Measurements from ENCODE around the gene COA1.
"Not testable (repeated sequence)": the region's sequence is repeated elsewhere in the genome, so short reads cannot be mapped to it uniquely, and the experiment has no call there.

COA1 gene

DNA sequence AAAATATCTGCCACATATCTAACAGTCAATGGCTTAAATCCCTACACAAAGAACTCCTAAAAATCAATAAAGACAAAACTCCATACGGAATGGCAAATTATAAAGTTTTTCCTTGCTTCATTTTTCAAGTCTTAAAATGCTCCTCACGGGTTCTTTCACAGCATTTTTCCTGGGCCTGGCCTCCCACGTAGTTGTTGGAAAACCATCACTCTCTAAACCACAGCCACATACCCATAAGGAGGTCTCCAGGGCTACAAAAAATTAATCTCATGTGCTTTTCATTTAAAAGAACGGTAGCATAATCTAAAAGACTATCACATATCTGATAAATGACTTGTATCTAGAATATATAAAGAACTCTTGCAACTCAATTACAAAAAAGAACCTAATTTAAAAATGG lies 2.9 kb downstream of the COA1 start:
- DNase-seq (ENCODE audit: low spot score) = no peak

DNA sequence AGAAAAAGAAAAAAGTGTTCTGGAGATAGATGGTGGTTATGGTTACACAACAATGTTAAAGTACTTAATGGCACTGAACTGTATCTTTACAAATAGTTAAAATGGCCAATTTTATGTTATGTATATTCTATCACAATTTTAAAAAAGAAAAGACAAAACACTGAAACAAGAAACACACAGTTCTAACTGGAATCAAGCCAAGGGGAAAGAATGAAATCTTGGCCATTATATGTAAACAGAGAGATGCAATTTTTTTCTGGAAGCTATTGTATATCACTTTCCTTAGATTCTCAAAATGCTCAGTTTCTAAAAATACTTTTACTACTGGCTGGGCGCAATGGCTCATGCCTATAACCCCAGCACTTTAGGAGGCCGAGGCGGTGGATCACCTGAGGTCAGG lies 4.1 kb downstream of the COA1 start:
- DNase-seq (ENCODE audit: low spot score) = no peak

DNA sequence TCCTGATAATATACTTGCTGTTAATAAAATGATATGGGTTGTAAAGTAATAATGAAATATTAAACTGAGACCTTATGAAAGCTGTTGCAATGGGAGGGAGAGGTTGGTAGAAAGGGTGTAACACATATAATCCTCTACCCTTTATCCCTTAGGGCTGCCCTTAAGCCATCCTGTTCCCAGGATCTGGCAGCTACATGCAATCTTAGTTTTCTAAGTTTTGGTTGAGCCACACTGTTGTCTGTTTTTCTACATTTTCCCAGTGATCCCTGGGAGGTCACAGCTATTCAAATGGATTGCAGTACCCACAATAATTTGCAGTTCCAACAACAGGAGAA lies 6.3 kb downstream of the COA1 start:
- DNase-seq (ENCODE audit: low spot score) = no peak

DNA sequence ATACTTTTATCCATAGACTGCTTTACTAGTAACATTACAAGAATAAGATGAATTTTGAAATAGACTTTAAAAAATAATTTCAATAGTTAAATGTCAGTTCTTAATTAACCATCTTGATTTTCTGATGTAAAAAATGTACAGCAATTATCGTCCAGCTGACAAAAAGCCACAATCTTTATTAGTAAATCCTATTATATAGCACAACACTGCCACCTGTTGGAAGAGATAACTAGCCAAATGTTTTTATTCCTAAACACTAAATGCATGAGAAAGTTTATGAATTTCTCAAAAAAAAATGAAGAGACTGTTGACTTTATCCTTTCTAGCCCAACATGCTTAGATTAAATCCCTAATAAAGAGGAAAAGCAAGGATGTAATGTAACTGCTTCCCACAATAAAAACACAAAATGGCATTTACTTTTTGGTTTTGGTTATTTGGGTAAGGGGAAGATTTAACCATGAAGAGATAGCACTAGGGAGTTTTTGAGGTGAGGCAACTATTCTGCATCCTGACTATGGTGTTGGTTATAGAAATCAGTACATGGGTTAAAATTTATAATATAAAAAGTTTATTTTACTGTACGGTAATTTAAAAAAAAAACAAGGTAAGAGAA lies 8.0 kb downstream of the COA1 start:
- peak; percentile 67 for DNase-seq (ENCODE audit: low spot score)

DNA sequence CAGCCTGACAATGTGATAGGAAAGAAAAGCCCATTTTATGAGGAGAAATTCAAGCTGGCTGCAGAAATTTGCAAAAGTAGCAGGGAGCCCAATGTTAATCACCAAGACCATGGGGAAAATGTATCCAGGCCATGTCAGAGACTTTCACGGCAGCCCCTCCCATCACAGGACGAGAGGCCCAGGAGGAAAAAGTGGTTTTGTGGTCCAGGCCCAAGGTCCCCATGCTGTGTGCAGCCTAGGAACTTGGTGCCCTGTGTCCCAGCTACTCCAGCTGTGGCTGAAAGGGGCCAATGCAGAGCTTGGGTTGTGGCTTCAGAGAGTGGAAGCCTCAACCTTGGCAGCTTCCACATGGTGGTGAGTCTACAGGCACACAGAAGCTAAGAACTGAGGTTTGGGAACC lies 12.7 kb downstream of the COA1 start:
- no peak for DNase-seq (ENCODE audit: low spot score)

DNA sequence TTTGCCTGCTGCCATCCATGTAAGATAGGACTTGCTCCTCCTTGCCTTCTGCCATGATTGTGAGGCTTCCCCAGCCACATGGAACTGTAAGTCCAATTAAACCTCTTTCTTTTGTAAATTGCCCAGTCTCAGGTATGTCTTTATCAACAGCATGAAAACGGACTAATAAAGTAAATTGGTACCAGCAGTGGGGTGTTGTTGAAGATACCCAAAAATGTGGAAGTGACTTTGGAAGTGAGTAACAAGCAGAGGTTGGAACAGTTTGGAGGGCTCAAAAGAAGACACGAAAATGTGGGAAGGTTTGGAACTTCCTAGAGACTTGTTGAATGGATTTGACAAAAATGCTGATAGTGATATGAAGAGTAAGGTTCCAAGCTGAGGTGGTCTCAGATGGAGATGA lies 13.4 kb downstream of the COA1 start:
- not testable (repeated sequence) for DNase-seq (ENCODE audit: low spot score)

DNA sequence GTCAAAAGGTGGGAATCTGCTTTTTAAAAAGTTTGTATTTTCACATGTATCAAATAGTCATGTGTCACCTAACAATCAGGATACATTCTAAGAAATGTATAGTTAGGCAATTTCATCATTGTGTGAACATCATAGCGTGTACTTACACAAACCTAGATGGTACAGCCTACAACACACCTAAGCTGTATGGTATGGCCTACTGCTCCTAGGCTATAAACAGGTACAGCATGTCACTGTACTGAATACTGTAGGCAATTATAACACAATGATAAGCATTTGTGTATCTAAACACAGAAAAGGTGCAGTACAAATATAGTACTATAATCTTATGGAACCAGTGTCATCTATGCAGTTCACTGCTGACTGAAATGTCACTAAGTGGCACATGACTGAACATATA lies 17.8 kb downstream of the COA1 start:
- no peak for DNase-seq (ENCODE audit: low spot score)

DNA sequence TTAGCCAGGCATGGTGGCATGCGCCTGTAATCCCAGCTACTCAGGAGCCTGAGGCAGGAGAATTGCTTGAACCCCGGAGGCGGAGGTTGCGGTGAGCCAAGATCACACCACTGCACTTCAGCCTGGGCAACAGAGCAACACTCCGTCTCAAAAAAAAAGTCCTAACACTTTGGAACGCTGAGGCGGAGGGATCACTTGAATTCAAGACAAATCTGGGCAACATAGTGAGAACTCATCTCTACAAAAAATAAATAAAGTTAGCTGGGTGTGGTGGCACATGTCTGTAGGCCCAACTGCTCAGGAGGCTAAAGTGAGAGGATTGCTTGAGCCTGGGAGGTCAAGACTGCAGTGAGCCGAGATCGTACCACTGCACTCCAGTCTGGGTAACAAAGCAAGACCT lies 21.3 kb downstream of the COA1 start:
- not testable (repeated sequence) for DNase-seq (ENCODE audit: low spot score)

DNA sequence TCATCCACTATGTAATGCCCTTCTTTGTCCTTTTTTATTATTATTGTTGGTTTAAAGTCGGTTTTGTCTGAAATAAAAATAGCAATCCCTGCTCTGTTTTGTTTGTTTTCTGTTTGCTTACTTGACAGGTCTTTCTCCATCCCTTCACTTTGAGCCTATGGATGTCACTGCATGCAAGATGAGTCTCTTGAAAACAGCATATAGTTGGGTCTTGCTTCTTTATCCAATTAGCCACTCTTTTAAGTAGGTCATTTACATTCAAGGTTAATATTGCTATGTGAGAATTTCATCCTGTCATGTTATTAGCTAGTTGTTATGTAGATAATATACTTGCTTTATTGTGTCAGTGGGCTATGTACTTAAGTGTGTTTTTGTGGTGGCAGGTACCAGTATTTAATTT lies 25.8 kb downstream of the COA1 start:
- DNase-seq (ENCODE audit: low spot score) = no peak

DNA sequence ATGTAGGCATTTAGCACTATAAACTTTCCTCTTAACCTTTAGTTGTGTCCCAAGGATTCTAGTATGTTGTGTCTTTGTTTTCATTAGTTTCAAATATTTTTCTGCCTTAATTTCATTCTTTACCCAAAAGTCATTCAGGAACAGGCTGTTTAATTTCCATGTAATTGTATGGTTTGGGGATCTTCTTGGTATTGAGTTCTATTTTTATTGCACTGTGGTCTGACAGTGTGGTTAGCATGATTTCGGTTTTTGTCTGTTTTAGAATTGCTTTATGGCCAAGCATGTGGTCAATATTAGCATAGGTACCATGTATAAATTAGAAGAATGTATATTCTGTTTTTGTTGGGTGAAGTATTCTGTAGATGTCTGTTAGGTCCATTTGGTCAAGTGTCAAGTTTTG lies 26.3 kb downstream of the COA1 start:
- no peak for DNase-seq (ENCODE audit: low spot score)

DNA sequence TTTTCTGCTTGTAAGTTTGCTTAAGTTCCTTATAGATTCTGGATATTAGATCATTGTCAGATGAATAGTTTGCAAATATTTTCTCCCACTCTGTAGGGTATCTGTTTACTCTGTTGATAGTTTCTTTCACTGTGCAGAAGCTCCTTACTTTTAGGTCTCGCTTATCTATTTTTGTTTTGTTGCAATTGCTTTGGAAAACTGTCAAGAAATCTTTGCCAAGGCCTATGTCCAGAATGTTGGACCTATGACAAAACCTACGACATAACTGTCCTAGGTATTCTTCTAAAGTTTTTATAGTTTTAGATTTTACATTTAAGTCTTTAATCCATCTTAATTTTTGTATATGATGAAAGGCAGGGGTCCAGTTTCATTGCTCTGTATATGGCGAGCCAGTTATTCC lies 27.4 kb downstream of the COA1 start:
- DNase-seq (ENCODE audit: low spot score) = no peak

DNA sequence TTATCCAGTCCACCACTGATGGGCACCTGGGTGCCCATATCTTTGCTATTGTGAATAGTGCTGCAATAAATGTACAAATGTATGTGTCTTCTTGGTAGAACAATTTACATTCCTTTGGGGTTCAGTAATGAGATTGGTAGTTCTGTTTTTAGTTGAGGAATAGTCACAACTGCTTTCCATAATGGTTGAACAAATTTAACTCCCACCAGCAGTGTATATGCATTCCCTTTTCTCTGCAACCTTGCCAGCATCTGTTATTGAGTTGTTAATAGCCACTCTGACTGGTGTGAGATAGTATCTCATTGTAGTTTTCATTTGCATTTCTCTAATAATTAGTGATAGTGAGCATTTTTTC lies 27.8 kb downstream of the COA1 start:
- no peak for DNase-seq (ENCODE audit: low spot score)

DNA sequence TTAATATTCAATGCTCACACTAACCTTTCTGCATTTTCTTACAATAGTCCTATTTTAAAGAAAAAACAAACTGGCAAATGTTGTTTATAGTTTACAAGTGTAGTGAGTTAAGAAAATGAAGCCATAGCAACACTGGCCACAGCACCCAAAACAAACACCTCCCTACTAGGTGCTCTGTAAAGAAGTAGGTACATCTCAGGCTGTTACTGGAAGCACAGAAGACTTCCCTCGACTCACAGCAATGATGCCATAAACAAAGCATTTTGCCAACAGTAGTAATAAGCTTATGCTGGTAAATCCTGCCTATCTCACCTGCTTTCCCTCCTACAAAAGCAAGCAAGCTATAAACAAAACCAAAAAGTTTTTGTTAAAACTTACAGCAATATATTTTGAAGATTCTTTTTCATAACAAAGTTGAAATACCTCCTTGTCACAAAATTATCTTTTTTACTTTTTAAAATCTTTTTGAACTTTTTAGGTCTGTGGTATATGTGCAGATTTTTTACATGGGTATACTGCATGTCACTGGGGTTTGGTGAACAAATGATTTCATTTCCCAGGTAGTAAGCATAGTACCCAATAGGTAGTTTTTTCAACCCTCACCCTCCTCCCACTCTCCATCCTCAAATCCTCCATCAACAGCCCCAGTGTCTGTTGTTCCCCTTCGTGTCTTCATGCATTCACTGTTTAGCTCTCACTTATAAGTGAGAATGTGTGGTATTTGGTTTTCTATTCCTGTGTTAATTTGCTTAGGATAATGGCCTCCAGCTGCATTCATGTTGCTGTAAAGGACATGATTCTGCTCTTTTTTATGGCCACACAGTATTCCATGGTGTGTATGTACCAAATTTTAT lies 28.4 kb downstream of the COA1 start:
- DNase-seq (ENCODE audit: low spot score) = no peak

DNA sequence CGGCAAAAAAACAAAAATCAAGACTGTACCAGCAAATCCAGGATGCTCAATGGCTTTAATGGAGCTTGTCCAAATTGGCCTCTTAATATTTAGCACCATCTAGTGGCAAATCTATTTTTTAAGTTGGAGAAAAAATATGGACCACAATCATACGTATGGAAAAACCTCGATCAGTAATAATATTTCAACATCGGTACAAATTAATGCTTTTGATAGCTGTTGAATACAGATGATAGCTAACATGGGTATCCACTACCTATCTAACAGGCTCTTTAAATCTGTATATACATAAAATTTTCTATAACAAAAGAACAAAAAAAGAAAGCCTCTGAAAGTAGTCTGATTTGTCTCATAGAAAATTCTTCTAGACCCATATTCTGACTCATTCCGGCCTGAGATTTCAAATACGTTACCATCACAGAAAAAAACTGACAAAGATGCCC lies 29.2 kb downstream of the COA1 start:
- peak; percentile 86 for DNase-seq (ENCODE audit: low spot score)

DNA sequence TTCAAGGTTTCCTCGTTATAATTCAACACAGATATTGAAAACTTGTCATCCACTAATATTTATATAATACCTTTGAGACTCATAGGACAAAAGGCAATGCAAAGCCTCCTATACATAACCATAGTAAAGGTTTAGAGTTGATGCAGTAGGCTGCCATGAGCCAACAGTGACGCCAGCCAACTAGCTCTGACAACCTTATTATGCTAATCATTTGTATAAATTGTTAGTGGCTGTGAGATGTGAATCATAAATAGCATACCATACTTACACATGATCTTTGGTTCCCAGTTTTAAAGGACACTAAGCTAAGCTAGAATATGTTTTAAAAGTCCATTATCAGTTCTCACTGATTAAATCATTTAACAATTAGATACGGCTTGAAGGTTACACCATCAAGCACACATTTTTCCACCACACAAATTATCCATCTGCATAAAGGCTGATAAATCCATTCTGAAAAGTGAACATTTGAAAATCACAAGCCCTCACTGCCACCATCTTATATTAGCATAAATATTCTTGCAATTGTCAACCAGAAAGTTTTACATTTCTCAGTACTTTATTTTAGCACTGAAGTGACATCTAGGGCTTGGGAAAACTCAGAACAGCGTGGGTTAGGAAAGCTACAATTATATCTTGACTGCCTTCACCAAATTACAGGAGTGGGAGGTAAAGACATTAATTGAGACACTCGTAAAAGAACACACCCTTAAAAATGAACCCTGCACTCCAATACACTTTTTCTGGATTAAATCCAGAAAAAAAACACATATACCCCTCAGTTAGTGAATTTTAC lies 30.7 kb downstream of the COA1 start:
- no peak for DNase-seq (ENCODE audit: low spot score)

DNA sequence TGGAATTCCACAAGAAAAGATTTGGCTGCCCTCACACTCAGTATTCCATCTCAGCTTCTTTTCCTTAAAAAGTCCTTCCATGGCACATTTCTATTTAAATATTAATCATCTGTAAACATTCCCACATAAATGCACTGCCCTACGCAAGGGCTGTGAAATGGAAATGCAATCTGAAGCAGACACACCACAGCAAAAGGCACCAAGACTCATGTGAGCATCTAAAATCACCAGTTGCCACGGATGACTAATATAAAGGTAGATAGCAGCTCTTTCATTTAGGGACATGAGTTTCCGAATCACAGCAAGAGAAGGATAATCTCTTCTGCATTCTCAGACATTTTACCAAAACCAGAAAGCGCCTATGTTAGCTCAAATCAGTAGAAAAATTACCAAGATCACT lies 31.6 kb downstream of the COA1 start:
- DNase-seq (ENCODE audit: low spot score) = no peak

DNA sequence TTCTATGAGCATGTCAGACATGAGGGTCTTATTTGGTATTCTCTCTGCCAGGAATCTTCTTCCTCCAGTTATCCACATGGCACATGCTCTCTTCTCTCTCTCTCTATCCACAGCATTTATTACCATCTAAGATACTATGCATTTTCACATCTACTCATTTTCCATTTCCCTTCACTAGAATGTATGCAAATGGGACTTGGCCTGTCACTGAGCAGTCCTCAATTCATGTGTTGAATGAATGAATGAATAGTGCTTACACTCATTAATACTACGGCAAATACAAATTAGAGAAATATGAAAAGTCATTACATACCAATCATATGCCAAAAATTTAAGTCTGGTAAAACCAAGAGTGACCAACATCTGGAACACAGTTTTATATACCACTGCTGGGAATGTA lies 34.0 kb downstream of the COA1 start:
- DNase-seq (ENCODE audit: low spot score) = no peak

DNA sequence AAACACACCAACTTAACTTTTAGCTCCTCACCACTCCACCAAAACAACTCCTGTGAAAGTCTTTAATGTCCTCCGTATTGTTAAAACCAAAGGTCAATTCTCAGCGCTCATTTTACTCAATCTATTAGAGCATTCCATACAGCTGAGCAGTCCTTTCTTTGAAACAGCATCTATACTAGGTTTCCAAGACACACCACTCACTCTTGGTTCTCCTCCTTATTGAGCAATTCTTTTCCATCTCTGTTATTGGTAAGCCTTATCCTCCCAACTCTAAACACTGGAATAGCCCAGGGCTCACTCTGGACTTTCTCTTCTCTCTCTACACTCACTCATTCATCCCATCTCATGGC lies 34.9 kb downstream of the COA1 start:
- no peak for DNase-seq (ENCODE audit: low spot score)

DNA sequence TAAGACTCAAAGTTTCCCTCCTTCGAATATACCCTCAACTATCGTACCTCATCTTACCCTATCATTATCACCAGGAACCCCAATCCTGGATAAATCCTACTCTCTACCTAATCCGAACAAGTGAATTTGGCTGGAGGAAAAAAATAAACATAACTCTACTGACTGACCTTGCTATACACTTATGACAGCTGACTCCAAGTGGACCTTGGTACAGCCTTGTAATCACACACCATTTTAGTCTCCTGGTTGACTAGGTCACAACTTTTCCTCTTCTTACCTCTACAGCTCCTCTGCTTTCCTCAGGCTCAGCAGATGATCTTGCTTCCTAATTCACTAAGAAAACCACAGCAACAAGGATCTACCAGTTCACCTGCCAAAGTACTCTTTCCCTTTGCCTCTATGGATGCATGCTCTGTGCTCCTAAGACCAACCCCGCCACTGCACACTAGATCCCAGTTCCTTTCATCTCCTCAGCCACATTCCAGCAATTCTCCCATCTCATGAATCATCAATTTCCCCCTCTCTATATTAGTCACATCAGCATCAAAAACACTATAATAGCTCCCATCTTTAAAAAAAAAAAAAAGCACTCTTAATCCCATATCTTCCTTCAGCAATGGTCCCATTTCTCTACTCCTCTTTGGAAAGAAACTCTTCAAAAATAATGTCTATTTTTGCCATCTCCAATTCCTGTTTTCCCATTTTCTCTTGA lies 35.5 kb downstream of the COA1 start:
- no peak for DNase-seq (ENCODE audit: low spot score)

DNA sequence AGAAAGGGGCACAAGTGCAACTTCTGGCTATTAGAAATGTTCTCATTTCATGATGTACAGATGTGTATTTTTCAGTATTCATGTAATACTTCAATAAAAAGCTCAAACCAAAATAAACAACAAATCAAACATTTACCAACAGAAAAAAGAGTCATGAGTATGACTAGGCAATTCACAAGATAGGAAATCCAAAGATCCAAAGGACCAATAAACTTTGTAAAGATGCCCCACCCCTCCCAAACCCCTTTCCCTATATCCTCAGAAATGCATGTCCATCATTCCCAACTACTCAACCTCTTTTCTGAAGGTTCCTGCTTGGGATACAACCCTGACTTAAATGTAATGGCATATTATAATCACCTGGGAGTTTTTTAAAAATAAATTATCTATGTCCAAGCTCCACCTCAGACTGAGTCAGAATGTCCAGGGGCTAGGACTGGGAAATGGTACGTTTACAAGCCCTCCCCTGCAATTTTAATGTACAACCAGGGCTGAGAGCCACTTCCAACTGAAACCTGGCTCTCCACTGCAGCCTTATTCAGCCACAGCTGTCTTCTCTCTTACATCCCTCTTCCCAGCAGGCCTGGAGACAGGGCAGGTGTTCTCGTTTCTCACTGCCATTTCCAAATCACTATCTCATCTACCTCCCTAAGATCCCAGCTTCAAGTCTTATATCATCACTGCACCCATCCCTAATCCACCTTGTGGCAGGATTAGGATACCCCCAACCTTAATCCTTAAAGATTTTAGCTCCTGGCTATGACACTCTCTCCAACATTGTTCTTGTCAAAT lies 36.5 kb downstream of the COA1 start:
- DNase-seq (ENCODE audit: low spot score) = no peak

DNA sequence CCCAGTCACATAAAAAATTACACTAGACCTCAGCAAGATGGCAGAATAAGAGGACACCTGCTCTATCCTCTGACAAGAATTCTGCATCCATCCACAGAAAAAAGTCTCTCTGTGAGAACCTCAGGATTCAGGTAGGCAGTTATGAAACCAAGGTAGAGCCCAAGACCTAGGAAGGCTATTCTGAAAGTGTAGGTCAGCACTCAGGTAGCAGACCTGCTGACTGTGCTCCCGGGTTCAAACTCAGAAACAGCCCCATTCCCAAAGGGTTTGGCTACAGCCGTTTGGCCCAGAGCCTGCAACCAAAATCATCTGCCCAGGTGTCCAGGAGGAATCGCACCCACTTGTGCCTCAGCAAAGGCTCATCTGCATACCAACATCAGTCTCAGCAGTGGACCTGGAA lies 37.7 kb downstream of the COA1 start:
- DNase-seq (ENCODE audit: low spot score) = no peak

DNA sequence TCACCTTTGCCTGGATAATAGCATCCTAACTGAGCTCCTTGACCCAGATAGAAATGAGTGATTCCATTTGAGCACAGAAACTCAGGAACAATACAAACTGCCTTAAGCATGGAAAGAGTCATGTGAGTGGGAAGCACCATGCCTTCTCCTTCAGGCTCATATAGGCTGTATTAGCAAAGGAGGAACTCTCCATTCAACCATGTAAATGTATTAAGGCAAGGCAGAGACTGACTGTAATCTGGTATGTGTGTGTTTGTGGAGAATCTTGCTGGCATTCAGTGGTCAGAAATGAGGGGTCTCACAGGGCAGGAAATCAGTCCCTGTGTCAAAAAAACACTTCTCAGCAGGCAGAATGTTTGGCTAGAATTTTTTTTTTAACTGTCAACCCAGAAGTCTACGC lies 40.2 kb downstream of the COA1 start:
- DNase-seq (ENCODE audit: low spot score) = peak; percentile 34

Data from pons (tissue), 1 donor.